NCI-H524 treated with DMSO at 0.1 percent for 48 hours (cell line): ENCODE results near the gene UFSP1.
"Not testable (repeated sequence)": the region's sequence is repeated elsewhere in the genome, so short reads cannot be mapped to it uniquely, and the experiment has no call there.

ENCODE experiments used
- DNase-seq: peaks from one replicate; lab custom pipeline; 2025; lab: John Stamatoyannopoulos, UW

The UFSP1 gene

GRCh38 chr7:100859856-100860255, 29.7 kb downstream of the UFSP1 start:
- no peak for DNase-seq

GRCh38 chr7:100856871-100857282, 32.6 kb downstream of the UFSP1 start:
- no peak for DNase-seq

GRCh38 chr7:100855515-100855914, 34.0 kb downstream of the UFSP1 start:
- DNase-seq, result no peak

GRCh38 chr7:100854899-100855298, 34.6 kb downstream of the UFSP1 start:
- not testable (repeated sequence) for DNase-seq

- DNase-seq, result no peak
These were observed 35.2 kb downstream of the UFSP1 start for GRCh38 chr7:100854146-100854895.

GRCh38 chr7:100852048-100852872, 37.3 kb downstream of the UFSP1 start, which contains the start of gene SLC12A9:
Gene SLC12A9, plus strand, starts transcription at chr7:100852713. Its CDS starts 1,485 bp downstream, at chr7:100854198.
- DNase-seq, result peak; percentile 20

- DNase-seq, result no peak
These were observed 42.2 kb downstream of the UFSP1 start for GRCh38 chr7:100847360-100847759.

GRCh38 chr7:100840470-100841100, 48.9 kb downstream of the UFSP1 start:
- no peak for DNase-seq

- no peak for DNase-seq
These were observed 50.2 kb downstream of the UFSP1 start for GRCh38 chr7:100839361-100839760.
